Aorta (tissue), 5 donors: ENCODE results near the gene FAM120A. TPM values are rescaled to one million over a fixed set of nuclear protein-coding genes. Genes with fewer than 3 reads are reported as not detected.

Source experiments
- ATAC-seq: fragments of 200-7000 bp; cut with Tn5 transposase; one replicate; pipeline ENCODE4 v1.9.1; 2022; ENCODE audit warnings: moderate library complexity; ENCODE audit not compliant: low FRiP score
- DNase-seq, 2 donors: peaks; one replicate each; pipeline ENCODE4 v3.0.0-alpha.2; 2020
- H3K27ac ChIP-seq, 2 donors: one replicate each; pipeline ENCODE4 v1.5.1; 2013; ENCODE audit warnings: low read length in 2 of 2, mild to moderate bottlenecking in 2 of 2, moderate library complexity in 2 of 2, control low read depth in 1 of 2, inconsistent platforms in 1 of 2, low read depth in 1 of 2
- H3K27me3 ChIP-seq, 2 donors: one replicate each; pipeline ENCODE4 v1.6.1; 2013; ENCODE audit warnings: control low read depth in 1 of 2, low read length in 1 of 2, mild to moderate bottlenecking in 1 of 2, moderate library complexity in 1 of 2; ENCODE audit not compliant: insufficient read depth in 2 of 2, control insufficient read depth in 1 of 2
- H3K36me3 ChIP-seq, 2 donors: one replicate each; pipeline ENCODE4 v1.6.1; 2013; ENCODE audit warnings: control low read depth in 1 of 2, low read length in 1 of 2, mild to moderate bottlenecking in 1 of 2; ENCODE audit not compliant: insufficient read depth in 2 of 2, control insufficient read depth in 1 of 2
- H3K4me1 ChIP-seq, 2 donors: one replicate each; pipeline ENCODE4 v1.6.1; 2013; ENCODE audit warnings: low read length in 2 of 2, control low read depth in 1 of 2, mild to moderate bottlenecking in 1 of 2, moderate library complexity in 1 of 2; ENCODE audit not compliant: insufficient read depth in 2 of 2, control insufficient read depth in 1 of 2
- H3K4me3 ChIP-seq, 2 donors: one replicate each; pipeline ENCODE4 v1.5.1; 2013; ENCODE audit warnings: low read length in 2 of 2, control low read depth in 1 of 2, mild to moderate bottlenecking in 1 of 2
- H3K9me3 ChIP-seq: one replicate; pipeline ENCODE4 v1.6.1; 2013; ENCODE audit warnings: mild to moderate bottlenecking, low read length; ENCODE audit not compliant: control insufficient read depth
- WGBS, 2 donors: extraction: QIAGEN DNeasy Blood & Tissue Kit; methylation state at CpG; one replicate each; pipeline ENCODE4 v1.1.7; 2013; 5-methylcytosine and 5-hydroxymethylcytosine counted together
- intact Hi-C, 2 donors: fragments of 100-400 bp; cut with DNase I; formaldehyde crosslinking; loops; one replicate each; pipeline versions ENCODE4 v1.14.2 to v1.15.0; 2022
- polyA plus RNA-seq, 2 donors: library from polyadenylated mRNA; stranded (reverse); fragments of 200-250 nt; gene quantifications; one replicate each; pipeline ENCODE4 v1.2.3, GENCODE V29; 2013
- total RNA-seq, 2 donors: library from RNA; stranded (reverse); fragmentation: NEBNext Ultra II Directional; extraction: Animal tissue kit (Norgen Biotek cat#: 25700); gene quantifications; one replicate each; pipeline ENCODE4 v1.2.1, GENCODE V29; 2021
- donor health status: healthy with polysubstance abuse.
- donor health status: Bipolar disorder and iron deficiency.
- donor health status: DM: no; HTN: no; CAD: no.
- donor health status: DM: no; HTN: no; CAD: no.
- donor health status: DM: yes; HTN: yes; CAD: no.

Gene FAM120A
- total and polyA plus RNA-seq, 4 donors: 30.7 to 88.6 (median 61.3) TPM

DNA sequence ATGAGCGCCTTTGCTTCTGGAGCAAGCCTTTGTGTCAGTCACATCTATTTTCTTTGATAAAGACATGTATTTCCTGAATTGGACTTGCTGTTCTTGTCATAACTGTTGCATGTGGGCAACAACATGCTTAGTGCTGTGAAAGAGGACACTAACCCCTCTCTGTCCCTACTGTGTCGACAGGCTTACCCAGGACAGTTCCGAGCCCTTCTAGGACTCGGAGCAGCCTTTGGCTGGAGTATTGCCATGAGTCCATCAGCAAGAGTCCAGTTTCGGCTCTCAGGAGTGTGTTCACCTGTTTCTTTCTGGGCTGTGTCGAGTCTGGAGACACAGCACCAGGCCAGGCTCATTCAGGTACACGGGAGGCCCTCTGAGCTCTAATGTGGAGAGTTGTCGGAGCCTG is 88.8 kb downstream of the FAM120A start:
- 87 to 89% methylated on average over 8 of the region's 8 CpGs for WGBS, 2 donors
- intact Hi-C loops: no loop called here
- no peak overlapping the region for H3K4me3 ChIP-seq
- DNase-seq (no peak), ATAC-seq (no peak)
- H3K27ac ChIP-seq: no peak overlapping the region
- no peaks in the 10 kb centered on the region for H3K9me3 ChIP-seq
- H3K36me3 ChIP-seq: peaks cover 0 to 6% of the 10 kb centered on the region in 2 donors
- no peaks in the 10 kb centered on the region for H3K4me1 ChIP-seq
- no peaks in the 10 kb centered on the region for H3K27me3 ChIP-seq

GRCh38 chr9:93541005-93541404 is 89.5 kb downstream of the FAM120A start:
- ATAC-seq (no peak), DNase-seq (no peak)
- no peaks in the 10 kb centered on the region for H3K9me3 ChIP-seq
- no peak overlapping the region for H3K4me3 ChIP-seq
- WGBS, 2 donors: 76 to 83% methylated on average over 4 of the region's 4 CpGs
- intact Hi-C loops: no loop called here
- no peaks in the 10 kb centered on the region for H3K27me3 ChIP-seq
- no peak overlapping the region for H3K27ac ChIP-seq
- H3K36me3 ChIP-seq: peaks cover 0 to 6% of the 10 kb centered on the region in 2 donors
- H3K4me1 ChIP-seq: no peaks in the 10 kb centered on the region

DNA sequence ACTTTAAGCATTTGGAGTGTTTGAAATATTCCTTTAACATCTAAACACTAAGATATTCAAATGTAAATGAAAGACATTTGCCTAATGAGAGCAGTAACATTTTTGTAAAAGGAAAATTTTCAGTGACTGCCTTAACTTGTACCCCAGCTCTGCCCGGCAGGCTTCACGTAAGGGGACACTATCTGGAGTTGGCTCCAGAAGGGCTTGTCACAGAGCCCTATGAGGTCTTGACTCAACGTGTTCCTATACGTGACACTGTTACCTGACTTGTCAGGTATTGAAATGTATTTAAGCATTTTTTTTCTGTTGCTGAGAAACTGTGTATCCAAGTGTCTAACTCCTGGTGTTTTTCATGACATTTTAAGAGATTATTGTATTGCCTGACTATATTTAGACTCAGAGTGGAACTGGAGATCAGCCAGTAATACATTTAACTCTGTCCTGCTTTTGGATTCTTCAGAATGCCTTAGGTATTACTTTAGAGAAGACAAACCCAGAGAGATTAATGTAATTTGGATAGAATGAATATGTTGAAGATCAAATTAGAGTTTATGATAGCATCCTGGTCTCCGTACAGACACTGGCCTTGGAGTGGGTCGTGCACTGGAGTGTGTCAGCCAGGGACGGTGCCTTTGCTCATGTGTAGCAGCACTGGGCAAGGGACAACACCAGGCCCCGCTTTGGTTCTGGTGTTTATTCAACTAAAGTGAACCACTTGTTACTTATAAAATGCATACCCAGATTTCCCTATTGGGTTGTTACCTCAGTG is 90.3 kb downstream of the FAM120A start:
- 4 to 14% methylated on average over 8 of the region's 8 CpGs for WGBS, 2 donors
- Histone ChIP-seq H3K36me3 (peaks cover 0 to 6% of the 10 kb centered on the region in 2 donors), H3K27ac (no peak overlapping the region)

DNA sequence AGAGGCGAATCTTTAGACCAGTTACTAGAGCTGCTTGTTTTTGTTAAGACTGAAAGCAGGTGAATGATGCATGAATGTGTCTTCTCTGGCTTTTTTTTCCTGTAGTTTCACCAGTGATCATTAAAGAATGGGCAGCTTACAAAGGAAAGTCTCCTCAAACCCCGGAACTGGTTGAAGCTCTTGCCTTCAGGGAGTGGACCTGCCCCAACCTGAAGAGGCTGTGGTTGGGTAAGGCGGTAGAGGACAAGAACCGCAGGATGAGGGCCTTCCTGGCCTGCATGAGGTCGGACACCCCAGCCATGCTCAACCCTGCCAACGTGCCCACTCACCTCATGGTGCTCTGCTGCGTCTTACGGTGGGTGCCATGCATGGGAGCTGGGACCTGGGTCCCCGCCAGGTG is 91.6 kb downstream of the FAM120A start:
- DNase-seq (no peak), ATAC-seq (no peak)
- 97 to 98% methylated on average over 9 of the region's 9 CpGs for WGBS, 2 donors
- intact Hi-C loops: no loop called here
- H3K4me1 ChIP-seq: no peaks in the 10 kb centered on the region
- H3K36me3 ChIP-seq: peaks cover 0 to 6% of the 10 kb centered on the region in 2 donors
- no peaks in the 10 kb centered on the region for H3K27me3 ChIP-seq
- H3K4me3 ChIP-seq: no peak overlapping the region
- no peak overlapping the region for H3K27ac ChIP-seq
- H3K9me3 ChIP-seq: no peaks in the 10 kb centered on the region

More for the DNA sequence above, 90.3 kb downstream of the FAM120A start:
- Histone ChIP-seq H3K4me3 (peak overlapping the region in 1 of 2 donors; percentile 16), H3K9me3 (no peaks in the 10 kb centered on the region), H3K27me3 (no peaks in the 10 kb centered on the region), H3K4me1 (no peaks in the 10 kb centered on the region)
- ATAC-seq (no peak), DNase-seq (no peak)
- intact Hi-C loops: no loop called here

GRCh38 chr9:93546356-93546755 is 94.9 kb downstream of the FAM120A start:
- intact Hi-C loops: no loop called here
- Histone ChIP-seq H3K4me1 (no peaks in the 10 kb centered on the region), H3K9me3 (no peaks in the 10 kb centered on the region), H3K27ac (no peak overlapping the region), H3K27me3 (no peaks in the 10 kb centered on the region), H3K4me3 (no peak overlapping the region), H3K36me3 (peaks cover 0 to 7% of the 10 kb centered on the region in 2 donors)
- ATAC-seq: no peak
- DNase-seq: no peak
- WGBS, 2 donors: 92 to 95% methylated on average over 11 of the region's 11 CpGs

DNA sequence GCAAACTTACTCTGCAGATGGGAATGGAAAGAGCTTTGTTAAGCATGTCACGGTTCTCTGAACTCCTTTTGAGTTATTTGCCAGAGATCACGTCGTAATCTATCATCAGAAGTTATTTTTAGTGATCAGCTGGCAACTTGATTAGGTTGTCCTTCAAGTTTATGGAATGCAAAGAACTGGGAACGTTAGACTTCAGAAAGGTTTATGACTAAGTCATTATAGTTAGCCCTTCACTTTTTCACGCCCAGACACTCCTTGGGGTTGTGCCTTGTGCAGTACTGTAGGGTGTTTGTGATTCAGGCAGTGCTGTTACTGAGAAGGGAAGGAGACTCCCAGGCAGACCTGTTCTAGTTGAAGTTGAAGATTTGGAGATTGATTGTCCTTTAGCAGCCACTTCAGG is 98.1 kb downstream of the FAM120A start:
- ATAC-seq: no peak
- Histone ChIP-seq H3K4me1 (no peaks in the 10 kb centered on the region), H3K36me3 (peaks cover 0 to 2% of the 10 kb centered on the region in 2 donors), H3K9me3 (no peaks in the 10 kb centered on the region), H3K27me3 (no peaks in the 10 kb centered on the region), H3K27ac (no peak overlapping the region), H3K4me3 (no peak overlapping the region)
- DNase-seq: no peak
- WGBS, 2 donors: 15 to 23% methylated on average over 5 of the region's 5 CpGs
- intact Hi-C loops: no loop called here

DNA sequence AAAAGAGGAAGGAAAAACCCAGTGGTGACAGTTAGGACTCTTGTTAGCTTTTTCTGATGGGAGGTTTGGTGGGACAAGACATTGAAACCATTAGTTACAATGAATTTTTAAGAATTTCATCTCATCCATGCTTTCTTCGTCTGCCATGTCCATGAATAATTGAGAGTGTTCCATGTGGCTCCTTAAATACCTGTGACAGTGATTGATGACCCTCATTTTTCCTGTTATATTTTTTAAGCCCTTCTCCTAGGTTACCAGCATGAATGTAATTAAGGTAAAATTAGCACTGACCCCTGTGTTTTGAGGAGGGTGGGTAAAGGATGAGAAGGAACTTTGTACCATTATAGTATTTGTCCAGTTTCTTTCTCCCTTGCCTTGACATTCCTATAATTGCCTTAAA is 101.4 kb downstream of the FAM120A start:
- 88 to 92% methylated on average over 1 of the region's 1 CpG for WGBS, 2 donors
- no peaks in the 10 kb centered on the region for H3K4me1 ChIP-seq

DNA sequence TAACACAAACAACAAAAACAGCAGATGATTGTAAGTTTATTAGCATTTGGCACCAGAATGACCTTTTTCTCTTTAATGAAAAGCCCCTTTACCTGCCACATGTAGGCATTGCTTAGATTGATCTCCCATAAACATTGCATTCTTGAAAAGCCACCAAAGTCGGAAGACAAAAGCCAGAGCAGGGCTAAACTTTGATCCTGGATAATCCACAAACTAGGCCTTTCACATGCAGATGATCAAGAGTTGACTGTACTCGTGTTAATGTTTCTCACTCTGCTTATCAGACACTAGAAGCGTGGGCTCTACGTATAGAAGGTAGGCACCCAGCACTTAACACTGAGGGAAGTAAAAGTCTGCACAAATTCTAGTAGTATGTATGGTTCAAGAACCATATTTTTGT is 103.9 kb downstream of the FAM120A start:
- 73 to 78% methylated on average over 4 of the region's 4 CpGs for WGBS, 2 donors
- Histone ChIP-seq H3K9me3 (no peaks in the 10 kb centered on the region), H3K4me1 (no peaks in the 10 kb centered on the region), H3K36me3 (peaks cover 4 to 11% of the 10 kb centered on the region in 2 donors), H3K27me3 (no peaks in the 10 kb centered on the region), H3K27ac (no peak overlapping the region), H3K4me3 (no peak overlapping the region)
- ATAC-seq (no peak), DNase-seq (no peak)
- intact Hi-C loops: no loop called here

More for the DNA sequence above, 101.4 kb downstream of the FAM120A start:
- Histone ChIP-seq H3K27me3 (no peaks in the 10 kb centered on the region), H3K36me3 (peaks cover 4% of the 10 kb centered on the region in 2 donors), H3K9me3 (no peaks in the 10 kb centered on the region), H3K4me3 (no peak overlapping the region), H3K27ac (no peak overlapping the region)
- DNase-seq: no peak
- no peak for ATAC-seq
- intact Hi-C loops: no loop called here
